K562 (cell line): ENCODE results near the gene FUZ. TPM values are rescaled to one million over a fixed set of nuclear protein-coding genes. Genes with fewer than 3 reads are reported as not detected.

Experiments used
- CHD2 ChIP-seq: IDR thresholded peaks from 2 replicates; pipeline ENCODE4 v1.6.1; 2011; ENCODE audit warnings: low read depth, low read length
- CREM ChIP-seq: IDR thresholded peaks from 2 replicates; pipeline ENCODE4 v1.6.1; 2014; ENCODE audit warnings: antibody characterized with exemption, low read depth
- HMBOX1 ChIP-seq: sonication (generic); IDR thresholded peaks from 2 replicates; pipeline ENCODE4 v1.6.1; 2016
- MEF2D ChIP-seq: conservative IDR thresholded peaks from 2 replicates; pipeline ENCODE4 v1.6.1; 2016; ENCODE audit warnings: low read depth, missing genetic modification characterization, missing compliant biosample characterization
- YY1 ChIP-seq, 3 experiments: IDR thresholded peaks; 2 replicates each; pipeline ENCODE4 v1.6.1; 2011; ENCODE audit warnings: low read length in 2 of 3, mild to moderate bottlenecking in 2 of 3, moderate library complexity in 2 of 3, borderline replicate concordance in 1 of 3, control low read depth in 1 of 3, low read depth in 1 of 3; ENCODE audit not compliant: insufficient read depth in 3 of 3, insufficient replicate concordance in 2 of 3, control insufficient read depth in 1 of 3, insufficient read length in 1 of 3; ENCODE audit errors: extremely low read depth in 1 of 3
- polyA plus RNA-seq, 8 experiments: library from polyadenylated mRNA; depleted of rRNA in 4 of 8; stranded (reverse) in 5 of 8; unstranded in 3 of 8; fragments of >200 nt; fragmentation: Nextera tagmentation in 2 of 8; fragmentation: Illumina TruSeq in 1 of 8; extraction: Ambion mirVana in 2 of 8; extraction: Trizol in 1 of 8; gene quantifications; 2 replicates each; pipeline versions ENCODE4 v1.2.1 to v1.2.3, GENCODE V29; 2011 to 2014; ENCODE audit warnings: inconsistent platforms in 1 of 8, missing spikeins in 1 of 8
- total RNA-seq, 7 experiments: library from RNA; depleted of rRNA in 6 of 7; stranded (reverse); fragments of >200 nt in 6 of 7; fragmentation: Illumina TruSeq in 2 of 7; extraction: Trizol in 2 of 7; gene quantifications; 2 replicates each; pipeline versions ENCODE4 v1.2.1 to v1.2.3, GENCODE V29; 2011 to 2021; ENCODE audit warnings: low replicate concordance in 1 of 7
- TF ChIP-seq, protein P1 (sequence below): fragments of 450-650 bp; IDR thresholded peaks from 2 replicates; pipeline ENCODE4 v1.6.1; 2016; ENCODE audit warnings: antibody characterized with exemption
- TF ChIP-seq, protein P2 (sequence below): fragments of 250-450 bp; sonication (Bioruptor Pico); IDR thresholded peaks from 2 replicates; pipeline ENCODE4 v1.8.0; 2021; ENCODE audit warnings: moderate library complexity, mild to moderate bottlenecking, inconsistent platforms

FUZ gene
- total and polyA plus RNA-seq, 9 of the 15 experiments (the other 6 are each of a cell fraction or from before 2014, with no cell fraction given) = 0.17 to 7.6 (median 3.6) TPM; not detected in 1

GRCh38 chr19:49808711-49809159, 4.4 kb downstream of the FUZ start (continued):
- TF ChIP-seq, protein P1, sequence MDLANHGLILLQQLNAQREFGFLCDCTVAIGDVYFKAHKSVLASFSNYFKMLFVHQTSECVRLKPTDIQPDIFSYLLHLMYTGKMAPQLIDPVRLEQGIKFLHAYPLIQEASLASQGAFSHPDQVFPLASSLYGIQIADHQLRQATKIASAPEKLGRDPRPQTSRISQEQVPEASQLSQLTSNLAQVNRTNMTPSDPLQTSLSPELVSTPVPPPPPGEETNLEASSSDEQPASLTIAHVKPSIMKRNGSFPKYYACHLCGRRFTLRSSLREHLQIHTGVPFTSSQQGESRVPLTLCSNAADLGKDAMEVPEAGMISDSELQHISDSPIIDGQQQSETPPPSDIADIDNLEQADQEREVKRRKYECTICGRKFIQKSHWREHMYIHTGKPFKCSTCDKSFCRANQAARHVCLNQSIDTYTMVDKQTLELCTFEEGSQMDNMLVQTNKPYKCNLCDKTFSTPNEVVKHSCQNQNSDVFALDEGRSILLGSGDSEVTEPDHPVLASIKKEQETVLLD = no peak
- TF ChIP-seq YY1 (IDR thresholded peaks at IDR 0.05; ENCODE audit: borderline replicate concordance in 1 of 3, control insufficient read depth in 1 of 3, extremely low read depth in 1 of 3, insufficient read depth in 3 of 3, insufficient read length in 1 of 3, insufficient replicate concordance in 2 of 3, low read depth in 1 of 3, low read length in 2 of 3) (no peak), HMBOX1 (no peak), MEF2D (no peak), CREM (peak; percentile 63), CHD2 (no peak)
- TF ChIP-seq, protein P2, sequence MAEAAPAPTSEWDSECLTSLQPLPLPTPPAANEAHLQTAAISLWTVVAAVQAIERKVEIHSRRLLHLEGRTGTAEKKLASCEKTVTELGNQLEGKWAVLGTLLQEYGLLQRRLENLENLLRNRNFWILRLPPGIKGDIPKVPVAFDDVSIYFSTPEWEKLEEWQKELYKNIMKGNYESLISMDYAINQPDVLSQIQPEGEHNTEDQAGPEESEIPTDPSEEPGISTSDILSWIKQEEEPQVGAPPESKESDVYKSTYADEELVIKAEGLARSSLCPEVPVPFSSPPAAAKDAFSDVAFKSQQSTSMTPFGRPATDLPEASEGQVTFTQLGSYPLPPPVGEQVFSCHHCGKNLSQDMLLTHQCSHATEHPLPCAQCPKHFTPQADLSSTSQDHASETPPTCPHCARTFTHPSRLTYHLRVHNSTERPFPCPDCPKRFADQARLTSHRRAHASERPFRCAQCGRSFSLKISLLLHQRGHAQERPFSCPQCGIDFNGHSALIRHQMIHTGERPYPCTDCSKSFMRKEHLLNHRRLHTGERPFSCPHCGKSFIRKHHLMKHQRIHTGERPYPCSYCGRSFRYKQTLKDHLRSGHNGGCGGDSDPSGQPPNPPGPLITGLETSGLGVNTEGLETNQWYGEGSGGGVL (CRISPR knock-in tag) = no peak
